Measurements from ENCODE around the gene NT5C1B.

Gene NT5C1B

DNA sequence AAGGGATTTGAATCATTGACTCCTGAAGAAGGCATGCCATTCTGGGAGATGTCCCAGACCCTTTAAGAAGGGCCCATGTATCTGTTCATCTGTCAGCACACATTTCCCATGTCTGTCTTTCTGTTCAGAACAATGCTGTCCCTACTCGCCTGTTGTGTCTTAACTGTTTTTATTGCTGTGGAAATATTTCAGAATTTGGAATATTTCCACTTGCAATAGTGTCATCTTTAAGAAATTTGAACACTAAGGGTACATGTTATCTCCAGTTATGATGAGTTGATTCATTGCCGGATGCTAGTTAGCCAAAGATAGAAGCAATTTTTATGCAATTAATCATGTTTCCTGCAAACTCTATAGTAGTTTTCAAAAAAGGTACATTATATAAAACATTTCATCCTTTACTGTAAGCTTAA, 36.9 kb upstream of the NT5C1B start (continued):
- no peak for TF ChIP-seq BACH2 (CRISPR knock-in tag; IDR thresholded peaks at IDR 0.05; ENCODE audit: borderline replicate concordance)
- TF ChIP-seq ESRRG (CRISPR knock-in tag; IDR thresholded peaks at IDR 0.05) = peak; percentile 87
- no peak for TF ChIP-seq ZFP30 (CRISPR knock-in tag; IDR thresholded peaks at IDR 0.05)

DNA sequence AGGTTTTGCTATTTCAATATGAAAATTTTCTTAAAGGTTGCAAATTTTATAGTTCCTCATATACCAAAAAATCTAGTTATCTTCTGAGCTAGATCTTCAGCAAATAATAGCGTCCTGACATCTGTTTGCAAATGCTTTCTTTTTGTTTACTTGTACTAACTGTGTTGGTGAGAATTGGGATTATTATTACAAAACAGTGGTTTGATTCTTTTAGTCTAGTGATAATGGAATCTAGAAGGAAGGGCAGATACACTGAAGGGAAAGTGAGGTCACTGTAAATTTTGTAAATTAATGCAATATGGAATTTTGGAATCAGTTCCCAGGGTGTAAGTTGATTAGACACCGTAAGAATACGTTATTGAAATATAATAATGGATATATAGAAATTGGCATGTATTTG, 36.2 kb upstream of the NT5C1B start:
- TF ChIP-seq TCF4 (CRISPR knock-in tag; IDR thresholded peaks at IDR 0.05; ENCODE audit: borderline replicate concordance) = no peak
- TF ChIP-seq ZNF8 (CRISPR knock-in tag; IDR thresholded peaks at IDR 0.05) = no peak
- TF ChIP-seq BACH2 (CRISPR knock-in tag; IDR thresholded peaks at IDR 0.05; ENCODE audit: borderline replicate concordance) = no peak
- TF ChIP-seq SNAI2 (CRISPR knock-in tag; IDR thresholded peaks at IDR 0.05) = no peak
- no peak for TF ChIP-seq TSHZ2 (CRISPR knock-in tag; IDR thresholded peaks at IDR 0.05)
- no peak for TF ChIP-seq PATZ1 (CRISPR knock-in tag; IDR thresholded peaks at IDR 0.05; ENCODE audit: borderline replicate concordance)
- TF ChIP-seq GLIS3 (CRISPR knock-in tag; IDR thresholded peaks at IDR 0.05) = no peak
- TF ChIP-seq, protein P1, sequence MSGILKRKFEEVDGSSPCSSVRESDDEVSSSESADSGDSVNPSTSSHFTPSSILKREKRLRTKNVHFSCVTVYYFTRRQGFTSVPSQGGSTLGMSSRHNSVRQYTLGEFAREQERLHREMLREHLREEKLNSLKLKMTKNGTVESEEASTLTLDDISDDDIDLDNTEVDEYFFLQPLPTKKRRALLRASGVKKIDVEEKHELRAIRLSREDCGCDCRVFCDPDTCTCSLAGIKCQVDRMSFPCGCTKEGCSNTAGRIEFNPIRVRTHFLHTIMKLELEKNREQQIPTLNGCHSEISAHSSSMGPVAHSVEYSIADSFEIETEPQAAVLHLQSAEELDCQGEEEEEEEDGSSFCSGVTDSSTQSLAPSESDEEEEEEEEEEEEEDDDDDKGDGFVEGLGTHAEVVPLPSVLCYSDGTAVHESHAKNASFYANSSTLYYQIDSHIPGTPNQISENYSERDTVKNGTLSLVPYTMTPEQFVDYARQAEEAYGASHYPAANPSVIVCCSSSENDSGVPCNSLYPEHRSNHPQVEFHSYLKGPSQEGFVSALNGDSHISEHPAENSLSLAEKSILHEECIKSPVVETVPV (CRISPR knock-in tag; IDR thresholded peaks at IDR 0.05) = no peak
- no peak for TF ChIP-seq OSR1 (CRISPR knock-in tag; IDR thresholded peaks at IDR 0.05)
- no peak for TF ChIP-seq PPARA (CRISPR knock-in tag; IDR thresholded peaks at IDR 0.05; ENCODE audit: borderline replicate concordance)
- TF ChIP-seq ARNTL (CRISPR knock-in tag; IDR thresholded peaks at IDR 0.05; ENCODE audit: borderline replicate concordance, low read depth) = no peak
- no peak for TF ChIP-seq ZFP3 (CRISPR knock-in tag; IDR thresholded peaks at IDR 0.05)
- no peak for TF ChIP-seq ISL1 (CRISPR knock-in tag; IDR thresholded peaks at IDR 0.05)
- TF ChIP-seq ZNF70 (CRISPR knock-in tag; IDR thresholded peaks at IDR 0.05) = no peak
- TF ChIP-seq ZFP30 (CRISPR knock-in tag; IDR thresholded peaks at IDR 0.05) = no peak
- no peak for TF ChIP-seq ZC3H10 (CRISPR knock-in tag; IDR thresholded peaks at IDR 0.05)
- no peak for ATAC-seq

- TF ChIP-seq ZC3H10 (CRISPR knock-in tag; IDR thresholded peaks at IDR 0.05) (no peak), ZNF8 (CRISPR knock-in tag; IDR thresholded peaks at IDR 0.05) (no peak; the same call in 1 of the 2 replicates), TOX (CRISPR knock-in tag; IDR thresholded peaks at IDR 0.05; ENCODE audit: borderline replicate concordance) (no peak), BACH2 (CRISPR knock-in tag; IDR thresholded peaks at IDR 0.05; ENCODE audit: borderline replicate concordance) (no peak), CREB5 (CRISPR knock-in tag; IDR thresholded peaks at IDR 0.05; ENCODE audit: low read depth) (peak; percentile 65; the same call in 1 of the 2 replicates), ZFP30 (CRISPR knock-in tag; IDR thresholded peaks at IDR 0.05) (no peak), TSHZ2 (CRISPR knock-in tag; IDR thresholded peaks at IDR 0.05) (no peak), GLIS3 (CRISPR knock-in tag; IDR thresholded peaks at IDR 0.05) (no peak), CSDC2 (CRISPR knock-in tag; IDR thresholded peaks at IDR 0.05) (no peak), OSR1 (CRISPR knock-in tag; IDR thresholded peaks at IDR 0.05) (no peak), ZFP3 (CRISPR knock-in tag; IDR thresholded peaks at IDR 0.05) (0 out of 2 replicates have a peak, but pooled peaks have one; percentile 39), ISL1 (CRISPR knock-in tag; IDR thresholded peaks at IDR 0.05) (peak; percentile 96), ARNTL (CRISPR knock-in tag; IDR thresholded peaks at IDR 0.05; ENCODE audit: borderline replicate concordance, low read depth) (no peak)
- TF ChIP-seq, protein P1 (CRISPR knock-in tag; IDR thresholded peaks at IDR 0.05) = no peak
- TF ChIP-seq, protein P2, sequence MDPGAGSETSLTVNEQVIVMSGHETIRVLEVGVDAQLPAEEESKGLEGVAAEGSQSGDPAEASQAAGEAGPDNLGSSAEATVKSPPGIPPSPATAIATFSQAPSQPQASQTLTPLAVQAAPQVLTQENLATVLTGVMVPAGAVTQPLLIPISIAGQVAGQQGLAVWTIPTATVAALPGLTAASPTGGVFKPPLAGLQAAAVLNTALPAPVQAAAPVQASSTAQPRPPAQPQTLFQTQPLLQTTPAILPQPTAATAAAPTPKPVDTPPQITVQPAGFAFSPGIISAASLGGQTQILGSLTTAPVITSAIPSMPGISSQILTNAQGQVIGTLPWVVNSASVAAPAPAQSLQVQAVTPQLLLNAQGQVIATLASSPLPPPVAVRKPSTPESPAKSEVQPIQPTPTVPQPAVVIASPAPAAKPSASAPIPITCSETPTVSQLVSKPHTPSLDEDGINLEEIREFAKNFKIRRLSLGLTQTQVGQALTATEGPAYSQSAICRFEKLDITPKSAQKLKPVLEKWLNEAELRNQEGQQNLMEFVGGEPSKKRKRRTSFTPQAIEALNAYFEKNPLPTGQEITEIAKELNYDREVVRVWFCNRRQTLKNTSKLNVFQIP (CRISPR knock-in tag; IDR thresholded peaks at IDR 0.05; ENCODE audit: borderline replicate concordance, low read depth) = no peak
- ATAC-seq = peak; percentile 20; the same call in 2 of the 3 replicates
Observed at GRCh38 chr2:18623782-18624181, 34.4 kb upstream of the NT5C1B start.

Measured in SK-N-SH treated with all-trans-retinoic acid at 6 μM for 48 hours (cell line).